Fibroblast of the aortic adventitia (primary cell): ENCODE results near the gene ME2. TPM values are rescaled to one million over a fixed set of nuclear protein-coding genes. Genes with fewer than 3 reads are reported as not detected.
"Not testable (repeated sequence)": the region's sequence is repeated elsewhere in the genome, so short reads cannot be mapped to it uniquely, and the experiment has no call there.

Experiments used
- DNase-seq: peaks from one replicate; pipeline ENCODE4 v3.0.0-alpha.2; 2010; ENCODE audit warnings: low read depth
- H3K4me3 ChIP-seq: 2 replicates; pipeline ENCODE4 v1.5.1; 2011; ENCODE audit warnings: low read depth, mild to moderate bottlenecking, control low read depth, low read length, moderate library complexity
- total RNA-seq: library from RNA; depleted of rRNA; stranded (reverse); fragments of >200 nt; gene quantifications from 2 replicates; pipeline ENCODE4 v1.2.3, GENCODE V29; 2012; ENCODE audit warnings: low replicate concordance
- TF ChIP-seq, protein P1 (sequence below): IDR thresholded peaks from 2 replicates; pipeline ENCODE4 v1.5.1; 2011; ENCODE audit warnings: mild to moderate bottlenecking, low read length, control low read depth, inconsistent platforms; ENCODE audit not compliant: insufficient read depth

Gene ME2
- total RNA-seq, 1 donor, result 48.6 TPM

DNA sequence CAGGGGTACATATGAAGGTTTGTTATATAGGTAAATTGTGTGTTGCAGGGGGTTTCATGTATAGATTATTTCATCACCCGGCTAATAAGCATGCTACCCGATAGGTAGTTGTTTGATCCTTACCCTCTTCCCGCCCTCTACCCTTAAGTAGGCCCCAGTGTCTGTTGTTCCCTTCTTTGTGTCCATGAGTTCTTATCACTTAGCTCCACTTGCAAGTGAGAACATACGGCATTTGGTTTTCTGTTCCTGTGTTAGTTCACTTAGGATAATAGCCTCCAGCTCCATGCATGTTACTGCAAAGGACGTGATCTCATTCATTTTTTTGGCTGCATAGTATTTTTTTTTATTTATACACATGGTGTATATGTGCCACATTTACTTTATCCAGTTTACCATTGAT, 54.8 kb downstream of the ME2 start:
- no peak overlapping the region for H3K4me3 ChIP-seq
- no peak for DNase-seq
- TF ChIP-seq, protein P1, sequence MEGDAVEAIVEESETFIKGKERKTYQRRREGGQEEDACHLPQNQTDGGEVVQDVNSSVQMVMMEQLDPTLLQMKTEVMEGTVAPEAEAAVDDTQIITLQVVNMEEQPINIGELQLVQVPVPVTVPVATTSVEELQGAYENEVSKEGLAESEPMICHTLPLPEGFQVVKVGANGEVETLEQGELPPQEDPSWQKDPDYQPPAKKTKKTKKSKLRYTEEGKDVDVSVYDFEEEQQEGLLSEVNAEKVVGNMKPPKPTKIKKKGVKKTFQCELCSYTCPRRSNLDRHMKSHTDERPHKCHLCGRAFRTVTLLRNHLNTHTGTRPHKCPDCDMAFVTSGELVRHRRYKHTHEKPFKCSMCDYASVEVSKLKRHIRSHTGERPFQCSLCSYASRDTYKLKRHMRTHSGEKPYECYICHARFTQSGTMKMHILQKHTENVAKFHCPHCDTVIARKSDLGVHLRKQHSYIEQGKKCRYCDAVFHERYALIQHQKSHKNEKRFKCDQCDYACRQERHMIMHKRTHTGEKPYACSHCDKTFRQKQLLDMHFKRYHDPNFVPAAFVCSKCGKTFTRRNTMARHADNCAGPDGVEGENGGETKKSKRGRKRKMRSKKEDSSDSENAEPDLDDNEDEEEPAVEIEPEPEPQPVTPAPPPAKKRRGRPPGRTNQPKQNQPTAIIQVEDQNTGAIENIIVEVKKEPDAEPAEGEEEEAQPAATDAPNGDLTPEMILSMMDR, result no peak

DNA sequence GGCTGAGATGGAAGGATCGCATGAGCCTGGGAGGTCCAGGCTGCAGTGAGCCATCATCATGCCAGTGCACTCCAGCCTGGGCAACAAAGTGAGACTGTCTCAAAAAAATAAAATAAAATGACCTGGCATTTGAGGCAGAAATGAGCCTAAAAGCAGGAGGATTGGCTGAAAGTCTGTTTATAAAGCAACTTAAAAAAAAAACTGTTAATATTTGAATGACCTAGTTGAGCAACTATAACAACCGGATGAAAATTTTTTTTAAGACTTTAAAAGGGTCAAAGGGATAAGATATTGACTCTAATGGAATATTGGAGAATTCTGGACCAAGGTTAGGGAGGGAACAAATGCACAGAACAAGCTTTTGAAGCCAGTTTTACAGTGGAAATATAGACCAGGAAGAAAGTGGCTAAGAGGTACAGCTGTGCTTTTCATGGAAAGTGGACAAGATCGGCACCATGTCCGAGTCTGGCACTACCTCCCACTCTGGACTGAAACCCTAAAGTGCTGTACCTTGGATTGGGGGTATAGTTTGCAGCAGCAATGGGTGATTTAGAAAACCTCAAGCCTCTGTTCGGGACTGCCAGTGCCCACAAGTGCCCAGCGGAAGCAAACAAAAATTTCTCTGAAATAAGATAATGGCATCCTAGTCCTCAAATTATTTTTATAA, 55.8 kb downstream of the ME2 start:
- TF ChIP-seq, protein P1, result no peak
- H3K4me3 ChIP-seq, result no peak overlapping the region
- DNase-seq, result no peak

DNA sequence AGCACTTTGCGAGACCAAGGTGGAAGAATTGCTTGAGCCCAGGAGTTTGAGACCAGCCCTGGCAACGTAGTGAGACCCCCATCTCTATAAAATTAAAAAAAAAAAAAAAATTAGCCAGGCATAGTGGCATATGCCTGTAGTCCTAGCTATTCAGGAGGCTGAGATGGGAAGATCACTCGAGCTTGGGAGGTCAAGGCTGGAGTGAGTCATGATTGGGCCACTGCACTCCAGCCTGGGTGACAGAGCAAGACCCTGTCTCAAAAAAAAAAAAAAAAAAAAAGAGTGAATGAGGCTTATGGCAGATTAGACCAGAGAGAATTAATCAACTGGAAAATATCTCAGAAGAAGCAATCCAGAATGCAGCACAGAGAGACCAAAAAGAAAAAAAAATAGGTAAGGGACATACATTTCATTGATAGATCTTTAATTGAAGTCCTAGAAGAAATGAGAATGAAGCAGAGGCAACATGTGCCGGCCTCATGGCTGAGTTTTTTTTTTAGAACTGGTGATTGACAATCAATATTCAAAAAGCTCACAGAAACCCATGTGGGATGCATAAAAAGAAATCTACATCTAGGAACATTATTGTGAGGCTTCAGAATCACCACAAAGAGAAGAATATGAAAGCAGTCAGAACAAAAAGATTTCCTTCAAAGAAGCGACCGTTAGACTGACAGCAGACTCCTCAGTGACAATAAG, 56.7 kb downstream of the ME2 start:
- no peak for DNase-seq
- TF ChIP-seq, protein P1, result no peak
- no peak overlapping the region for H3K4me3 ChIP-seq

DNA sequence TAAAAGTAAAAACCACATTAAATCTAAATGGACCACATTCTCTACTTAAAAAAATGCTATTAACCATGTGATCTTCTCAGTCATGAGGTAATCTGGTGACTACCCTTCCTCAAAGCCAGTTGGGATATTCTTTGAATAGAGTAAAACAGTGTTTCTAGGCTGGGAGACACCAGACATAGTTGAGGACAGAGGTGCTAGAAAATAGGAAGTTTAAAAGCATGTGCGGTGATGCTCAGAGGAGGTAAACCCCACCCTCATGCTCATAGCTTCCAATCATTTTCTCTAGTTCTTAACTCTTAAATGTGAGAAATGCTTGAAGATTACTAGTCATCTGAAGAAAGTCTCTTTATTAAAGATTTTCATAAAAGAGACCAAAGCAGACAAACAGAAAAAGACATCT, 58.3 kb downstream of the ME2 start:
- DNase-seq, result no peak
- no peak overlapping the region for H3K4me3 ChIP-seq
- TF ChIP-seq, protein P1, result no peak

DNA sequence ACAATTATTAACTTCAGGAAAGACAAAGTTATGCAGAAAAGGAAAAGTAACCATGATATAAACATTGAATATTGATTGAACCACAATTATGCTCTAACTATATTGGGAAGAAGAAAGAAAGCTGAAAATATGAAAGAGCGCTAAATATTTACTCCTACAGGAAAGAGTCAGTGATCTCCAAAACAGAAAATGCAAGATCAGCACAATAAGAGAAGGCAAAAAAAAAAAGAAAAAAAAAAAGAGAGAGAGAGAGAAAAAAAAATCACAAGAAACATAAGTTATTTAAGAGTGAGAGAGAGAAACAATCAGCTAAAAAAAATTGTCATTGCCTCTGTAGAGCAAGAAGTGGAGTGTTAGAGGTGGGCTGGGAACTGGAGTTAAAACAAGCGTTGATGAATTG, 60.0 kb downstream of the ME2 start:
- TF ChIP-seq, protein P1, result no peak
- DNase-seq, result no peak
- H3K4me3 ChIP-seq, result no peak overlapping the region

DNA sequence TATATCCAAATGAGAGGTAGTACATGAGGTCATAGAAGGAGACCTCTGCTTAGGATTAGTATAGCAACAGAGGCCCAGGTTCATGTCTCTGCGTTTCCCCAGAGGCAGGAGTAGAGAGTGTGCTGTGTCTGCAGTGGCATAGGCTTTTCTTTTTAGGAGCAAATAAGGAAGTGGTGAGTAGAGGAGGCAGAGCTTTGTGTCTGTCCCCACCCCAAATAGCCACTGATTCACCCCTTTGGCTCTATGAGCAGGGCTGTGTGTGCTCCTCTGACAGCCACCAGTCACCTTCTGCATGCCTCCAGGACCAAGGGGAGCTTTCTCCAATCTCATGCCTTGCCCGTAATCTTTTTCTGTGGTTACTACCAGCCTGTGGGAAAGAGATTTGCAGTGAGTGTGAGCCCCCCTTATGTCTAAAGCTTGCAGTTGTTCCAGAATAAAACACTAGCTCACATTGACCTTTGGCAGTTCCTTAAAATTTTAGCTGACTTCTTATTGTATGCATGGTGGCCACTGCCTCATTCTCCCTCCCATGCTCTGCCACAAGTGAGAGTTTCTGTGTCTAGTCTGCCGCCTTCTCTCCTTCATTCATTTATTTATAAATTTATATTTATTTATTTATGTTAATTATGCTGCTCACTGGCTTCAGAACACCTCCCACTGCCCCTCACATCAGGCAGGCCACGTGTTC, 65.5 kb downstream of the ME2 start:
- H3K4me3 ChIP-seq, result no peak overlapping the region
- TF ChIP-seq, protein P1, result no peak
- DNase-seq, result no peak

DNA sequence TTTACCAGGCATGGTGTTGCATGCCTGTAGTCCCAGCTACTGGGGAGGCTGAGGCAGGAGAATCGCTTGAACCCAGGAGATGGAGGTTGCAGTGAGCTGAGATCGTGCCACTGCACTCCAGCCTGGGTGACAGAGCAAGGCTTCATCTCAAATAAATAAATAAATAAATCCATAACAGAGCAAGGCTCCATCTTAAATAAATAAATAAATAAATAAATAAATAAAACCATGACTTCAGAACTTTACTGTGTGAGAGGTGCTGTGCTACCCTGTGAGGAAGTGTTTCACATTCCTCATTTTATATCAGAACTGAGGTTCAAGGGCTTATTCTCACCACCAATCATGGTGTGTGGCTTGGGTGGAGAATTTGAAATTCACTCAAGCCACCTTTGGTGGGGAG, 67.0 kb downstream of the ME2 start:
- H3K4me3 ChIP-seq, DNase-seq: not testable (repeated sequence)
